WTC11 (cell line): ENCODE results near the gene MARK2.

Source experiments
- CBFB ChIP-seq: sonication (generic); formaldehyde crosslinking; IDR thresholded peaks from 2 replicates; pipeline ENCODE4 v1.8.1; 2022; ENCODE audit warnings: mild to moderate bottlenecking, low read depth, missing genetic modification reagents
- CTCF ChIP-seq: fragments of 200-600 bp; IDR thresholded peaks from 2 replicates; pipeline ENCODE4 v1.8.0; 2022; ENCODE audit warnings: antibody characterized with exemption
- ERG ChIP-seq: fragments of 250-450 bp; sonication (Bioruptor Pico); IDR thresholded peaks from 2 replicates; pipeline ENCODE4 v1.8.0; 2021; ENCODE audit warnings: mild to moderate bottlenecking
- ESRRA ChIP-seq: sonication (generic); formaldehyde crosslinking; IDR thresholded peaks from 2 replicates; pipeline ENCODE4 v1.8.1; 2022; ENCODE audit warnings: mild to moderate bottlenecking, missing genetic modification reagents, borderline replicate concordance
- FOXJ3 ChIP-seq: sonication (generic); formaldehyde crosslinking; IDR thresholded peaks from 2 replicates; pipeline ENCODE4 v1.9.0; 2021; ENCODE audit warnings: missing genetic modification reagents, mild to moderate bottlenecking, borderline replicate concordance
- MYBL2 ChIP-seq: sonication (generic); formaldehyde crosslinking; IDR thresholded peaks from 2 replicates; pipeline ENCODE4 v1.8.1; 2023; ENCODE audit warnings: mild to moderate bottlenecking, moderate library complexity, missing genetic modification reagents
- NFE2L1 ChIP-seq: sonication (generic); formaldehyde crosslinking; IDR thresholded peaks from 2 replicates; pipeline ENCODE4 v1.8.1; 2023; ENCODE audit warnings: missing genetic modification reagents
- NR1H2 ChIP-seq: sonication (generic); formaldehyde crosslinking; IDR thresholded peaks from 2 replicates; pipeline ENCODE4 v1.9.0; 2021; ENCODE audit warnings: mild to moderate bottlenecking, moderate library complexity, missing genetic modification reagents
- SMAD3 ChIP-seq: sonication (generic); formaldehyde crosslinking; IDR thresholded peaks from 2 replicates; pipeline ENCODE4 v1.8.0; 2022; ENCODE audit warnings: missing genetic modification reagents, mild to moderate bottlenecking, borderline replicate concordance
- USF2 ChIP-seq: sonication (generic); formaldehyde crosslinking; IDR thresholded peaks from 2 replicates; pipeline ENCODE4 v1.8.1; 2023; ENCODE audit warnings: mild to moderate bottlenecking, missing genetic modification reagents, moderate library complexity
- TF ChIP-seq, protein P1 (sequence below): fragments of 250-450 bp; sonication (Bioruptor Pico); conservative IDR thresholded peaks from 2 replicates; pipeline ENCODE4 v1.9.0; 2021; ENCODE audit warnings: mild to moderate bottlenecking
- TF ChIP-seq, protein P2 (sequence below): sonication (generic); formaldehyde crosslinking; IDR thresholded peaks from 2 replicates; pipeline ENCODE4 v1.8.0; 2022; ENCODE audit warnings: mild to moderate bottlenecking, missing genetic modification reagents
- TF ChIP-seq, protein P3 (sequence below): sonication (generic); formaldehyde crosslinking; IDR thresholded peaks from 2 replicates; pipeline ENCODE4 v1.8.1; 2022; ENCODE audit warnings: missing genetic modification reagents, borderline replicate concordance

- TF ChIP-seq SMAD3 (CRISPR knock-in tag) (no peak), USF2 (CRISPR knock-in tag) (no peak), FOXJ3 (CRISPR knock-in tag) (no peak), CTCF (no peak), NFE2L1 (CRISPR knock-in tag) (no peak), MYBL2 (no peak), NR1H2 (CRISPR knock-in tag) (no peak), ERG (CRISPR knock-in tag) (no peak), CBFB (CRISPR knock-in tag) (no peak), ESRRA (no peak)
- TF ChIP-seq, protein P1, sequence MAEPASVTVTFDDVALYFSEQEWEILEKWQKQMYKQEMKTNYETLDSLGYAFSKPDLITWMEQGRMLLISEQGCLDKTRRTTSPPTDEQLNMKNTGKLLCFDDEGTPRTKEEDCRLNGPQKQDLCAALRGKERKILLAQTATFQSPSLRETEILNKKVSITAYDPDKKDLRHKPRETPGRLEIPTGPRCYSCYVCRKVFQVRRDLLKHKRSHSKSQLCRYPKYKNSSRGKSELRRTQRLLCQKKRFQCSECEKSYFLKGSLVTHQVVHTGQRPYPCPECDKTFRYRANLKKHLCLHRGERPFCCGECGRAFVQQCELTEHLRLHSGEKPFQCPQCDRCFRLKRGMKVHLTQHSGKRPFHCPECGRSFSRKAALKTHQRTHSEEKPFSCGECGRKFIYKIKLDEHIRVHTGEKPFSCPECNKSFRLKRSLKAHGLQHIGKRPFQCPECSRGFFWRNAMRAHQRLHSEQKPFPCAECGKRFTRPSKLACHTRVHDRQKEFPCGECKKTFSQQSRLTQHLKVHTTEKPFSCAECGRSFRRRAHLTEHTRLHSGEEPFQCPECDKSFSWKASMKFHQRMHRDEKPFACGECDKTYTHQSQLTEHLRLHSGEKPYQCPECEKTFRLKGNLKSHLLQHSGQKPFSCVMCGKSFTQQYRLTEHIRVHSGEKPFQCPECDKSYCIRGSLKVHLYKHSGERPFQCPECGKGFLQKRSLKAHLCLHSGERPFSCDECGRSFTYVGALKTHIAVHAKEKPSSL (CRISPR knock-in tag), result no peak
- TF ChIP-seq, protein P2, sequence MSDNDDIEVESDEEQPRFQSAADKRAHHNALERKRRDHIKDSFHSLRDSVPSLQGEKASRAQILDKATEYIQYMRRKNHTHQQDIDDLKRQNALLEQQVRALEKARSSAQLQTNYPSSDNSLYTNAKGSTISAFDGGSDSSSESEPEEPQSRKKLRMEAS (CRISPR knock-in tag), result no peak
- TF ChIP-seq, protein P3, sequence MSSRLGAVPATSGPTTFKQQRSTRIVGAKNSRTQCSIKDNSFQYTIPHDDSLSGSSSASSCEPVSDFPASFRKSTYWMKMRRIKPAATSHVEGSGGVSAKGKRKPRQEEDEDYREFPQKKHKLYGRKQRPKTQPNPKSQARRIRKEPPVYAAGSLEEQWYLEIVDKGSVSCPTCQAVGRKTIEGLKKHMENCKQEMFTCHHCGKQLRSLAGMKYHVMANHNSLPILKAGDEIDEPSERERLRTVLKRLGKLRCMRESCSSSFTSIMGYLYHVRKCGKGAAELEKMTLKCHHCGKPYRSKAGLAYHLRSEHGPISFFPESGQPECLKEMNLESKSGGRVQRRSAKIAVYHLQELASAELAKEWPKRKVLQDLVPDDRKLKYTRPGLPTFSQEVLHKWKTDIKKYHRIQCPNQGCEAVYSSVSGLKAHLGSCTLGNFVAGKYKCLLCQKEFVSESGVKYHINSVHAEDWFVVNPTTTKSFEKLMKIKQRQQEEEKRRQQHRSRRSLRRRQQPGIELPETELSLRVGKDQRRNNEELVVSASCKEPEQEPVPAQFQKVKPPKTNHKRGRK (CRISPR knock-in tag), result no peak
These were observed 34.4 kb downstream of the MARK2 start for GRCh38 chr11:63873311-63873710.
